WTC11 (cell line): ENCODE results near the gene CCHCR1.

ENCODE experiments used
- CTCF ChIP-seq: fragments of 200-600 bp; IDR thresholded peaks from 2 replicates; pipeline ENCODE4 v1.8.0; 2022; ENCODE audit warnings: antibody characterized with exemption
- ELF4 ChIP-seq: sonication (generic); formaldehyde crosslinking; IDR thresholded peaks from 2 replicates; pipeline ENCODE4 v1.8.1; 2022; ENCODE audit warnings: low read depth, mild to moderate bottlenecking, moderate library complexity, missing genetic modification reagents
- GRHL2 ChIP-seq: fragments of 250-450 bp; sonication (Bioruptor Pico); IDR thresholded peaks from 2 replicates; pipeline ENCODE4 v1.8.0; 2022; ENCODE audit warnings: mild to moderate bottlenecking, moderate library complexity; ENCODE audit not compliant: insufficient replicate concordance, severe bottlenecking
- TEAD4 ChIP-seq: sonication (generic); formaldehyde crosslinking; IDR thresholded peaks from 2 replicates; pipeline ENCODE4 v1.8.0; 2022; ENCODE audit warnings: mild to moderate bottlenecking, missing genetic modification reagents
- ZNF532 ChIP-seq: fragments of 250-450 bp; sonication (Bioruptor Pico); IDR thresholded peaks from 2 replicates; pipeline ENCODE4 v1.9.0; 2021; ENCODE audit warnings: mild to moderate bottlenecking, borderline replicate concordance

GRCh38 chr6:31113861-31114540, 43.6 kb downstream of the CCHCR1 start:
- TF ChIP-seq CTCF = no peak
- no peak for TF ChIP-seq ZNF532
- no peak for TF ChIP-seq TEAD4 (CRISPR knock-in tag)
- TF ChIP-seq GRHL2 (CRISPR knock-in tag) = no peak
- no peak for TF ChIP-seq ELF4 (CRISPR knock-in tag)
